Measurements from ENCODE around the gene CHI3L1. TPM values are rescaled to one million over a fixed set of nuclear protein-coding genes. Genes with fewer than 3 reads are reported as not detected.

Gene CHI3L1
- total RNA-seq, 1 experiment from 2014 or later, result 0.08 TPM

GRCh38 chr1:203187304-203187685, 791 bp upstream of the CHI3L1 start:
- no peak for DNase-seq (ENCODE audit: low read depth, low spot score)
- in situ Hi-C loops (cut with HindIII; ENCODE audit: low pct_unique_long_range_greater_than_20kb, low sequenced_read_pairs), result no loop called here

GRCh38 chr1:203186091-203186445, 436 bp downstream of the CHI3L1 start:
- no peak for DNase-seq (ENCODE audit: low read depth, low spot score)
- in situ Hi-C loops (cut with HindIII; ENCODE audit: low pct_unique_long_range_greater_than_20kb, low sequenced_read_pairs), result no loop called here

GRCh38 chr1:203185585-203185984, 919 bp downstream of the CHI3L1 start:
- no peak for DNase-seq (ENCODE audit: low read depth, low spot score)

GRCh38 chr1:203185061-203185461, 1.4 kb downstream of the CHI3L1 start:
- no peak for DNase-seq (ENCODE audit: low read depth, low spot score)
- in situ Hi-C loops (cut with HindIII; ENCODE audit: low pct_unique_long_range_greater_than_20kb, low sequenced_read_pairs), result no loop called here

More at GRCh38 chr1:203185585-203185984, 919 bp downstream of the CHI3L1 start:
- in situ Hi-C loops (cut with HindIII; ENCODE audit: low pct_unique_long_range_greater_than_20kb, low sequenced_read_pairs), result no loop called here

GRCh38 chr1:203184467-203184866, 2.0 kb downstream of the CHI3L1 start:
- no peak for DNase-seq (ENCODE audit: low read depth, low spot score)
- in situ Hi-C loops (cut with HindIII; ENCODE audit: low pct_unique_long_range_greater_than_20kb, low sequenced_read_pairs), result no loop called here

- DNase-seq (ENCODE audit: low read depth, low spot score), result no peak
- in situ Hi-C loops (cut with HindIII; ENCODE audit: low pct_unique_long_range_greater_than_20kb, low sequenced_read_pairs), result no loop called here
These were observed 2.7 kb downstream of the CHI3L1 start for GRCh38 chr1:203183828-203184227.

GRCh38 chr1:203182387-203182953, 4.0 kb downstream of the CHI3L1 start:
- in situ Hi-C loops (cut with HindIII; ENCODE audit: low pct_unique_long_range_greater_than_20kb, low sequenced_read_pairs), result no loop called here
- no peak for DNase-seq (ENCODE audit: low read depth, low spot score)

- DNase-seq (ENCODE audit: low read depth, low spot score), result no peak
- in situ Hi-C loops (cut with HindIII; ENCODE audit: low pct_unique_long_range_greater_than_20kb, low sequenced_read_pairs), result no loop called here
These were observed 4.7 kb downstream of the CHI3L1 start for GRCh38 chr1:203181586-203182386.

GRCh38 chr1:203180611-203181330, 5.7 kb downstream of the CHI3L1 start:
- in situ Hi-C loops (cut with HindIII; ENCODE audit: low pct_unique_long_range_greater_than_20kb, low sequenced_read_pairs), result no loop called here
- no peak for DNase-seq (ENCODE audit: low read depth, low spot score)

GRCh38 chr1:203179667-203180005, 6.9 kb downstream of the CHI3L1 start:
- in situ Hi-C loops (cut with HindIII; ENCODE audit: low pct_unique_long_range_greater_than_20kb, low sequenced_read_pairs), result no loop called here
- DNase-seq (ENCODE audit: low read depth, low spot score), result no peak

- in situ Hi-C loops (cut with HindIII; ENCODE audit: low pct_unique_long_range_greater_than_20kb, low sequenced_read_pairs), result no loop called here
- DNase-seq (ENCODE audit: low read depth, low spot score), result no peak
These were observed 7.5 kb downstream of the CHI3L1 start for GRCh38 chr1:203178821-203179666.

GRCh38 chr1:203178083-203178482, 8.4 kb downstream of the CHI3L1 start:
- in situ Hi-C loops (cut with HindIII; ENCODE audit: low pct_unique_long_range_greater_than_20kb, low sequenced_read_pairs), result no loop called here
- no peak for DNase-seq (ENCODE audit: low read depth, low spot score)

GRCh38 chr1:203177470-203178039, 8.9 kb downstream of the CHI3L1 start:
- in situ Hi-C loops (cut with HindIII; ENCODE audit: low pct_unique_long_range_greater_than_20kb, low sequenced_read_pairs), result no loop called here
- no peak for DNase-seq (ENCODE audit: low read depth, low spot score)

- DNase-seq (ENCODE audit: low read depth, low spot score), result no peak
- in situ Hi-C loops (cut with HindIII; ENCODE audit: low pct_unique_long_range_greater_than_20kb, low sequenced_read_pairs), result no loop called here
These were observed 9.5 kb downstream of the CHI3L1 start for GRCh38 chr1:203177036-203177405.

- DNase-seq (ENCODE audit: low read depth, low spot score), result no peak
- in situ Hi-C loops (cut with HindIII; ENCODE audit: low pct_unique_long_range_greater_than_20kb, low sequenced_read_pairs), result no loop called here
These were observed 10.1 kb downstream of the CHI3L1 start for GRCh38 chr1:203176273-203177035.

GRCh38 chr1:203175827-203176241, 10.7 kb downstream of the CHI3L1 start:
- DNase-seq (ENCODE audit: low read depth, low spot score), result no peak
- in situ Hi-C loops (cut with HindIII; ENCODE audit: low pct_unique_long_range_greater_than_20kb, low sequenced_read_pairs), result no loop called here

GRCh38 chr1:203175237-203175826, 11.2 kb downstream of the CHI3L1 start, which contains the start of gene MYBPH:
Gene MYBPH, minus strand, starts transcription at chr1:203175826. Its CDS starts 71 bp downstream, at chr1:203175755.
- no peak for DNase-seq (ENCODE audit: low read depth, low spot score)
- in situ Hi-C loops (cut with HindIII; ENCODE audit: low pct_unique_long_range_greater_than_20kb, low sequenced_read_pairs), result no loop called here

Measured in SK-MEL-5 (cell line).